Body of pancreas (tissue), 4 donors: ENCODE data around the gene CFAP46. TPM values are rescaled to one million over a fixed set of nuclear protein-coding genes. Genes with fewer than 3 reads are reported as not detected.
A peak's percentile ranks its signal among the peaks of the same experiment; 100 is the strongest.
"Not testable (repeated sequence)": the region's sequence is repeated elsewhere in the genome, so short reads cannot be mapped to it uniquely, and the experiment has no call there.

Source experiments
- ATAC-seq: fragments of 150-250 bp; one replicate; pipeline ENCODE4 v1.9.1; 2016
- DNase-seq, 4 donors: peaks; one replicate each; pipeline ENCODE4 v3.0.0-alpha.2; 2019
- H3K27ac ChIP-seq, 4 donors: fragments of 200-600 bp; sonication (generic); 1 replicate in 3 of 4; 2 replicates in 1 of 4; pipeline versions ENCODE4 v1.5.1 to v1.6.1; 2016 to 2019; ENCODE audit warnings: mild to moderate bottlenecking in 1 of 4, mixed read lengths in 1 of 4, moderate library complexity in 1 of 4
- H3K27me3 ChIP-seq, 2 donors: fragments of 200-600 bp; sonication (generic); one replicate each; pipeline ENCODE4 v1.6.0; 2016; ENCODE audit warnings: mild to moderate bottlenecking in 1 of 2
- H3K36me3 ChIP-seq, 2 donors: fragments of 200-600 bp; sonication (generic); replicated peaks in 1 of 2; 2 replicates each; pipeline ENCODE4 v1.5.1; 2016; ENCODE audit warnings: low read depth in 2 of 2; ENCODE audit not compliant: insufficient read depth in 1 of 2
- H3K4me1 ChIP-seq: fragments of 200-600 bp; sonication (generic); one replicate; pipeline ENCODE4 v1.6.0; 2016
- H3K4me3 ChIP-seq, 2 donors: fragments of 200-600 bp; sonication (generic); 1 replicate in 1 of 2; 2 replicates in 1 of 2; pipeline ENCODE4 v1.5.1; 2016 to 2019
- H3K9me3 ChIP-seq, 3 donors: fragments of 200-600 bp; sonication (generic); 1 replicate in 2 of 3; 2 replicates in 1 of 3; pipeline ENCODE4 v1.5.1; 2016
- POLR2A ChIP-seq, 3 donors: fragments of 450-650 bp; IDR thresholded peaks; one replicate each; pipeline ENCODE4 v1.6.1; 2016; ENCODE audit warnings: antibody characterized with exemption in 3 of 3, mild to moderate bottlenecking in 2 of 3
- WGBS, 2 donors: methylation state at CpG; one replicate each; pipeline ENCODE4 v1.1.5; 2017; 5-methylcytosine and 5-hydroxymethylcytosine counted together
- intact Hi-C: fragments of 100-400 bp; cut with DNase I; formaldehyde crosslinking; loops from one replicate; pipeline ENCODE4 v1.15.1; 2023
- total RNA-seq, 2 donors: library from RNA; depleted of rRNA; stranded (reverse); fragments of >200 nt; gene quantifications; one replicate each; pipeline ENCODE4 v1.1.0, GENCODE V29; 2016
- TF ChIP-seq, protein P1 (sequence below), 7 experiments: fragments of 450-650 bp in 4 of 7; fragments of 200-600 bp in 3 of 7; sonication (generic) in 3 of 7; IDR thresholded peaks; one replicate each; pipeline ENCODE4 v1.5.1; 2016 to 2019; ENCODE audit warnings: antibody characterized with exemption in 7 of 7

CFAP46 gene
- total RNA-seq, 2 donors from 2014 or later, result 0.33 to 0.52 TPM

DNA sequence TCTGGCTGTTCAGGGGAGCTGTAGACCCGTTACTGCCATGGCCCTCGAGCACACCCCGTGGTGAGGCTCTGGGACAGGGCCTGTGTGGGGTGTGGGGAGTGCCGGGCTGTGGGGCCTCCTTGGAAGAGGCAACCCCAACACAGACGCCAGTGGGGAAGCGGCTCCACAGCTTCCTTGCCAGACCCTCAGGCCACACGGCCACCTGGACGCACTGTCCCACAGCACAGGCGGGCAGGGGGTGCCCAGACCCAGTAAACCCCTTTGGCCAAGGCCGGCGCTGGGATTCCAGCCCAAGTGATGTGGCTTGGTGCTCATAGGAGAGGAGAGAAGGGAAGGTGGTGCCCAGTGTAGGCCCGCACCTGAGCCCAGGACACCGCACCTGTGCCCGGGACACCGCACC lies 143.5 kb downstream of the CFAP46 start:
- intact Hi-C loops, result no loop called here
- Histone ChIP-seq H3K4me3 (no peak overlapping the region), H3K27ac (no peak overlapping the region), H3K4me1 (no peaks in the 10 kb centered on the region), H3K36me3 (no peaks in the 10 kb centered on the region), H3K27me3 (no peaks in the 10 kb centered on the region), H3K9me3 (no peaks in the 10 kb centered on the region)
- TF ChIP-seq, protein P1, sequence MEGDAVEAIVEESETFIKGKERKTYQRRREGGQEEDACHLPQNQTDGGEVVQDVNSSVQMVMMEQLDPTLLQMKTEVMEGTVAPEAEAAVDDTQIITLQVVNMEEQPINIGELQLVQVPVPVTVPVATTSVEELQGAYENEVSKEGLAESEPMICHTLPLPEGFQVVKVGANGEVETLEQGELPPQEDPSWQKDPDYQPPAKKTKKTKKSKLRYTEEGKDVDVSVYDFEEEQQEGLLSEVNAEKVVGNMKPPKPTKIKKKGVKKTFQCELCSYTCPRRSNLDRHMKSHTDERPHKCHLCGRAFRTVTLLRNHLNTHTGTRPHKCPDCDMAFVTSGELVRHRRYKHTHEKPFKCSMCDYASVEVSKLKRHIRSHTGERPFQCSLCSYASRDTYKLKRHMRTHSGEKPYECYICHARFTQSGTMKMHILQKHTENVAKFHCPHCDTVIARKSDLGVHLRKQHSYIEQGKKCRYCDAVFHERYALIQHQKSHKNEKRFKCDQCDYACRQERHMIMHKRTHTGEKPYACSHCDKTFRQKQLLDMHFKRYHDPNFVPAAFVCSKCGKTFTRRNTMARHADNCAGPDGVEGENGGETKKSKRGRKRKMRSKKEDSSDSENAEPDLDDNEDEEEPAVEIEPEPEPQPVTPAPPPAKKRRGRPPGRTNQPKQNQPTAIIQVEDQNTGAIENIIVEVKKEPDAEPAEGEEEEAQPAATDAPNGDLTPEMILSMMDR (IDR thresholded peaks at IDR 0.05), result no peak
- no peak for TF ChIP-seq POLR2A (IDR thresholded peaks at IDR 0.05)
- DNase-seq (no peak), ATAC-seq (no peak)
- WGBS, 2 donors, result 66 to 85% methylated on average over 4 to 14 of the region's 15 CpGs

DNA sequence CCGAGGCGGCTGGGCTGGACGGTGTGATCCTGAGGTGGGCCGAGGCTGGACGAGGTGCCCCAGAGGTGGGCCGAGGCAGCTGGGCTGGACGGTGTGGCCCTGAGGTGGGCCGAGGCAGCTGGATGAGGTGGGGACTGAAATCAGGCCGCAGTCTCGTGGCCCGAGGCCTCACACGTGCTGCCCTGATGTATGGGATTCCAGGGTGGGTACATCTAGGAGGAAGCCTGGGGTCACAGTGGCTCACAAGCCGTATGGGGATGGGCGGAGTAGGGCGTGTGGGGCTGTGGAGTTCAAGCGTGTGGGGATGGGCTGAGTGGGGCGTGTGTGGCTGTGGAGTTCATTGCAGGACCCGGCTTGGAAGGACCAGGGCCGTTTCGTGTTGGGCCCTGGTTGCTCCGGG lies 144.0 kb downstream of the CFAP46 start:
- intact Hi-C loops, result no loop called here
- 74 to 87% methylated on average over 18 to 20 of the region's 21 CpGs for WGBS, 2 donors
- Histone ChIP-seq H3K4me3 (no peak overlapping the region), H3K4me1 (no peaks in the 10 kb centered on the region), H3K9me3 (no peaks in the 10 kb centered on the region), H3K36me3 (no peaks in the 10 kb centered on the region), H3K27ac (no peak overlapping the region), H3K27me3 (no peaks in the 10 kb centered on the region)
- no peak for DNase-seq
- TF ChIP-seq, protein P1 (IDR thresholded peaks at IDR 0.05), result no peak
- no peak for TF ChIP-seq POLR2A (IDR thresholded peaks at IDR 0.05)
- ATAC-seq, result no peak

DNA sequence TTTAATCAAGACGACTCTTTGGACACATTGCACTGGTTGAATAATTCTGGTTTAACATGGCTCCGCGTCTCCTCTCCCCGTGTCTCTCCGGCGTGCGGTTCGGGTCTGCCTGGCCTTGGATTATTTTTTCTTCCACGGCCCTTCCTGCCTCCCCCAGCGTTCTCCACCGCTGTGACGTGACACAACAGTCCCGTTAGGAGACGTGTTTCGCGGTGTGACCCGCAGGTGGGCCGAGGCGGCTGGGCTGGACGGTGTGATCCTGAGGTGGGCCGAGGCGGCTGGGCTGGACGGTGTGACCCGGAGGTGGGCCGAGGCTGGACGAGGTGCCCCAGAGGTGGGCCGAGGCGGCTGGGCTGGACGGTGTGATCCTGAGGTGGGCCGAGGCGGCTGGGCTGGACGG lies 144.4 kb downstream of the CFAP46 start:
- DNase-seq, H3K27ac ChIP-seq, intact Hi-C loops: not testable (repeated sequence)

DNA sequence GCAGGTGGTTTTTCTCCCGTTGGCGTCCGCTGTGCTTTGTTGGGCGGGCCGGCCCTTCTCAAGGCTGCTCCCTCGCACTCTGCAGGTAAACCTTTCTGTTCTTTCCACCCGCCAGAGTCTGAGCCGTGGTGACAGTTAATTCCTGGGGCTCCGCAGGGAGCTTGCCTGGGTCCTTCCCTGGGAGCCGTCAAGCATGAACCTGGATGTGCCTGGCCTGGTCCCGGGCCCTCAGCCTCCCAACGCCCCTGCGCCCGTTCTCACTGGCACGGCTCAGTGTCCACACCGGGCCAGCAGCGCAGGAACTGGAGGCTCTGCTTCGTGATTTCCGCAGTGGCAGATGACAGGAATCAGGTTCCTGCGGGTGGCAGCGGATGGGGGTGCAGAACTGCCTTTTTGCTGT lies 145.5 kb downstream of the CFAP46 start:
- ATAC-seq (no peak), DNase-seq (no peak)
- Histone ChIP-seq H3K27ac (no peak overlapping the region), H3K36me3 (no peaks in the 10 kb centered on the region), H3K27me3 (no peaks in the 10 kb centered on the region), H3K4me3 (no peak overlapping the region), H3K9me3 (no peaks in the 10 kb centered on the region), H3K4me1 (no peaks in the 10 kb centered on the region)
- intact Hi-C loops, result no loop called here
- TF ChIP-seq, protein P1 (IDR thresholded peaks at IDR 0.05), result no peak
- no peak for TF ChIP-seq POLR2A (IDR thresholded peaks at IDR 0.05)
- 55 to 61% methylated on average over 15 to 21 of the region's 21 CpGs for WGBS, 2 donors

More for the DNA sequence above, 144.4 kb downstream of the CFAP46 start:
- not testable (repeated sequence) for H3K4me1 ChIP-seq, H3K4me3 ChIP-seq, H3K36me3 ChIP-seq, ATAC-seq, H3K27me3 ChIP-seq, H3K9me3 ChIP-seq
- 85 to 88% methylated on average over 22 to 30 of the region's 32 CpGs for WGBS, 2 donors

DNA sequence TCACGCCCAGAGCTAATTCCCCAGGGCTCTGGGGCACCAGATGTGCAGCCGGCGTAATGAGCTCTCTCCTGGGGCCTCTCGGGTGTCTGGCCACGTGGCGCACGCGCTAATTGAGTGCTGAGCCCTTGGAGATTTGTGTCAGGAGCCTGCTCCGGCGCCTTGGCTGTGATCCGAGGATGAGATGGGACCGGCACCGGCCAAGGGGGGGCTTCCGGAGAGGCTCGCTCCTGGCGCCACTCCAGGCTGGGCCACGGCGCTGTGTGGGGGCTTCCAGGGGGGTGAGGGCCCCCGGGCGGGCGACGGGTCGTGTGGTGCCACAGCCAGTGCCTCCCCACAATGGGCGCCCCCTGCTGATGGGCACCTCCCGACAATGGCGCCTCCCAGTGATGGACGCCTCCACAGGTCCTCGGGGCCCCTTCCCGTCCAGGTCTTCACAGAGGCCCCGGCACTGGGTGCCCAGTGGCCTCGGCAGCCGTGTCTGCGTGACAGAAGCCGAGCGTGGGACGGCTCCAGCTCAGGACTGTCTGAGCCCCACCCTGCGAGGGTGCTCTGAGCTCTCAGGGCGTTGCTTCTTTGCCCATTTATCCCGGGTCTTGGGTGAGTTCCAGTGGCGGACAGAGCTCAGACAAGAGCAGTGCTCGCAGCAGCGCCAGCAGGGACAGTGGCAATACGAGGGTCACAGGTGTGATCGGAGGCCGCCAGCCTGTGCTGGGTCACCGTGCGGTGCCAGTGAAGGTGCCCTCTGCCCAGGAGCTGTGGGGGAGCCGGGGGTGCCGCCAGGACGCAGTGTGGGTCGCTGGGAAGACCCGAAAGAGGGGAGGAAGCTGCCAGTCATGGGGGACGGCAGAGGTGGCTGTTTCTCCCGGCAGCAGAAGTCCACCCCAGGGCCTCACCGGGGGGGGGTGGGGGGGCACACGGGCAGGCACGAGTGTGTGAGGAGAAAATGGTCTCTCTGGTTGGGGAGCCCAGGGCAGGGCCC lies 148.2 kb downstream of the CFAP46 start:
- TF ChIP-seq, protein P1 (IDR thresholded peaks at IDR 0.05), result no peak
- no peak for TF ChIP-seq POLR2A (IDR thresholded peaks at IDR 0.05)

More for the DNA sequence above, 148.2 kb downstream of the CFAP46 start:
- WGBS, 2 donors, result 57 to 68% methylated on average over 6 to 54 of the region's 57 CpGs
- Histone ChIP-seq H3K4me3 (no peak overlapping the region), H3K27me3 (peaks cover 0 to 6% of the 10 kb centered on the region in 2 donors), H3K9me3 (no peaks in the 10 kb centered on the region), H3K27ac (no peak overlapping the region), H3K4me1 (no peaks in the 10 kb centered on the region), H3K36me3 (no peaks in the 10 kb centered on the region)
- intact Hi-C loops, result no loop called here
- DNase-seq, result peak in 1 of 4 donors; percentile 10
- no peak for ATAC-seq
